A549 (cell line): Measurements from ENCODE around the gene DGKE. TPM values are rescaled to one million over a fixed set of nuclear protein-coding genes. Genes with fewer than 3 reads are reported as not detected.

Experiments used
- ATAC-seq, 2 experiments: fragments of 200-7000 bp in 1 of 2; fragments of >200 bp in 1 of 2; cut with Nextera tagmentation in 1 of 2; cut with Tn5 transposase in 1 of 2; 3 replicates each; pipeline versions ENCODE4 v1.8.0 to v1.9.1; 2018 to 2020; ENCODE audit warnings: mild to moderate bottlenecking in 1 of 2, moderate library complexity in 1 of 2
- CTCF ChIA-PET: fragments of 300-600 bp; sonication (Branson Sonifier 250); formaldehyde crosslinking; extraction: SDS; loops from one replicate; lab custom pipeline; 2021; ENCODE audit warnings: antibody characterized with exemption, inconsistent platforms; lab: Yijun Ruan, JAX
- POLR2A ChIA-PET: fragments of 350-600 bp; formaldehyde crosslinking; extraction: SDS; loops from one replicate; lab custom pipeline; 2021; ENCODE audit warnings: antibody characterized with exemption, inconsistent platforms; lab: Yijun Ruan, JAX
- DNase-seq, 2 experiments: peaks; one replicate each; pipeline versions ENCODE4 v3.0.0 to v3.0.0-alpha.2; 2011 to 2016; ENCODE audit warnings: low read depth in 1 of 2, low spot score in 1 of 2
- FAIRE-seq: peaks from 2 replicates; lab custom pipeline; 2011; peaks lifted over from hg19 to GRCh38; lab: Jason Lieb, UNC
- H3K27ac ChIP-seq, 2 experiments: fragments of >200 bp; sonication (Bioruptor Twin); formaldehyde crosslinking; 3 replicates each; pipeline ENCODE4 v1.5.1; 2016 to 2017
- H3K4me1 ChIP-seq: fragments of >200 bp; sonication (Bioruptor Twin); formaldehyde crosslinking; 3 replicates; pipeline ENCODE4 v1.6.1; 2016
- H3K4me2 ChIP-seq: fragments of >200 bp; sonication (Bioruptor Twin); formaldehyde crosslinking; 3 replicates; pipeline ENCODE4 v1.6.1; 2016
- H3K4me3 ChIP-seq: fragments of >200 bp; sonication (Bioruptor Twin); formaldehyde crosslinking; 3 replicates; pipeline ENCODE4 v1.5.1; 2016
- H3K9me3 ChIP-seq: fragments of >200 bp; sonication (Bioruptor Twin); formaldehyde crosslinking; 3 replicates; pipeline ENCODE4 v1.6.1; 2016
- CBX2 ChIP-seq: fragments of 200-600 bp; sonication (generic); IDR thresholded peaks from 2 replicates; pipeline ENCODE4 v1.6.1; 2016; ENCODE audit warnings: low read depth, mild to moderate bottlenecking, borderline replicate concordance
- CBX8 ChIP-seq: fragments of 200-600 bp; sonication (generic); IDR thresholded peaks from 2 replicates; pipeline ENCODE4 v1.6.1; 2016
- CEBPB ChIP-seq, 2 experiments: fragments of >200 bp in 1 of 2; sonication (Bioruptor Twin) in 1 of 2; formaldehyde crosslinking in 1 of 2; IDR thresholded peaks; 2 replicates each; pipeline ENCODE4 v1.6.1; 2012 to 2016
- CHD2 ChIP-seq: fragments of 150-350 bp; IDR thresholded peaks from 2 replicates; pipeline ENCODE4 v1.6.1; 2014; ENCODE audit warnings: low read length; ENCODE audit not compliant: partially characterized antibody
- CHD4 ChIP-seq: fragments of 200-600 bp; sonication (generic); IDR thresholded peaks from 2 replicates; pipeline ENCODE4 v1.6.1; 2016; ENCODE audit warnings: antibody characterized with exemption, mild to moderate bottlenecking, borderline replicate concordance
- EHF ChIP-seq: fragments of 250-450 bp; sonication (Bioruptor Pico); IDR thresholded peaks from 2 replicates; pipeline ENCODE4 v1.5.0; 2020; ENCODE audit warnings: mild to moderate bottlenecking
- EHMT2 ChIP-seq: fragments of 200-600 bp; sonication (generic); IDR thresholded peaks from 2 replicates; pipeline ENCODE4 v1.6.1; 2016; ENCODE audit warnings: antibody characterized with exemption, low read depth, mild to moderate bottlenecking, moderate library complexity
- ESRRA ChIP-seq: fragments of 150-350 bp; IDR thresholded peaks from 2 replicates; pipeline ENCODE4 v1.6.1; 2014; ENCODE audit warnings: mild to moderate bottlenecking, low read length, borderline replicate concordance
- FOSL2 ChIP-seq, 2 experiments: fragments of 450-650 bp in 1 of 2; fragments of >200 bp in 1 of 2; sonication (Bioruptor Twin) in 1 of 2; formaldehyde crosslinking; IDR thresholded peaks; 2 replicates each; pipeline versions ENCODE4 v1.5.0 to v1.6.1; 2016 to 2020; ENCODE audit warnings: mild to moderate bottlenecking in 1 of 2, moderate library complexity in 1 of 2
- FOXS1 ChIP-seq: fragments of 250-450 bp; sonication (Bioruptor Pico); IDR thresholded peaks from 2 replicates; pipeline ENCODE4 v1.5.0; 2020; ENCODE audit warnings: mild to moderate bottlenecking, moderate library complexity
- HDAC2 ChIP-seq: fragments of 200-600 bp; sonication (generic); IDR thresholded peaks from 2 replicates; pipeline ENCODE4 v1.6.1; 2016
- HEYL ChIP-seq: fragments of 250-450 bp; sonication (Bioruptor Pico); IDR thresholded peaks from 2 replicates; pipeline ENCODE4 v1.8.0; 2021; ENCODE audit warnings: mild to moderate bottlenecking, moderate library complexity
- HOXB13 ChIP-seq: fragments of 250-450 bp; sonication (Bioruptor Pico); IDR thresholded peaks from 2 replicates; pipeline ENCODE4 v1.5.0; 2020; ENCODE audit warnings: low read depth, mild to moderate bottlenecking, moderate library complexity
- HOXB5 ChIP-seq: fragments of 250-450 bp; sonication (Bioruptor Pico); IDR thresholded peaks from 2 replicates; pipeline ENCODE4 v1.5.0; 2020; ENCODE audit warnings: mild to moderate bottlenecking, moderate library complexity
- JUN ChIP-seq, 2 experiments: fragments of >200 bp; sonication (Bioruptor Twin); formaldehyde crosslinking; IDR thresholded peaks; 2 replicates in 1 of 2; 3 replicates in 1 of 2; pipeline ENCODE4 v1.6.1; 2016 to 2017
- JUNB ChIP-seq: fragments of >200 bp; sonication (Bioruptor Twin); formaldehyde crosslinking; IDR thresholded peaks from 2 replicates; pipeline ENCODE4 v1.6.1; 2016
- MAZ ChIP-seq: fragments of 150-350 bp; IDR thresholded peaks from 2 replicates; pipeline ENCODE4 v1.6.1; 2014; ENCODE audit warnings: antibody characterized with exemption, low read depth, low read length, borderline replicate concordance
- MYC ChIP-seq: IDR thresholded peaks from 2 replicates; pipeline ENCODE4 v1.6.1; 2012; ENCODE audit warnings: mild to moderate bottlenecking, inconsistent platforms, low read length, improper control_type of control experiment, borderline replicate concordance
- NR3C1 ChIP-seq: fragments of >200 bp; sonication (Bioruptor Twin); formaldehyde crosslinking; IDR thresholded peaks from 3 replicates; pipeline ENCODE4 v1.6.1; 2017
- POLR2A ChIP-seq: IDR thresholded peaks from 2 replicates; pipeline ENCODE4 v1.6.1; 2012; ENCODE audit warnings: mild to moderate bottlenecking, low read length
- POLR2AphosphoS2 ChIP-seq: conservative IDR thresholded peaks from 2 replicates; pipeline ENCODE4 v1.6.1; 2012; ENCODE audit warnings: low read length, improper control_type of control experiment, inconsistent platforms
- RAD21 ChIP-seq, 2 experiments: fragments of >200 bp in 1 of 2; sonication (Bioruptor Twin) in 1 of 2; formaldehyde crosslinking in 1 of 2; IDR thresholded peaks in 1 of 2; conservative IDR thresholded peaks in 1 of 2; 2 replicates in 1 of 2; 3 replicates in 1 of 2; pipeline ENCODE4 v1.6.1; 2012 to 2018; ENCODE audit warnings: inconsistent platforms in 1 of 2
- RARB ChIP-seq: fragments of 250-450 bp; sonication (Bioruptor Pico); IDR thresholded peaks from 2 replicates; pipeline ENCODE4 v1.8.0; 2021; ENCODE audit warnings: mild to moderate bottlenecking, moderate library complexity
- RNF2 ChIP-seq: fragments of 200-600 bp; sonication (generic); IDR thresholded peaks from 2 replicates; pipeline ENCODE4 v1.6.1; 2016; ENCODE audit warnings: low read depth, mild to moderate bottlenecking, antibody characterized with exemption, moderate library complexity, borderline replicate concordance
- SMC3 ChIP-seq: fragments of >200 bp; sonication (Bioruptor Twin); formaldehyde crosslinking; IDR thresholded peaks from 3 replicates; pipeline ENCODE4 v1.6.1; 2018; ENCODE audit warnings: inconsistent platforms
- SREBF2 ChIP-seq: fragments of 450-650 bp; IDR thresholded peaks from 2 replicates; pipeline ENCODE4 v1.6.1; 2014; ENCODE audit warnings: mild to moderate bottlenecking, moderate library complexity
- TFCP2L1 ChIP-seq: fragments of 250-450 bp; sonication (Bioruptor Pico); IDR thresholded peaks from 2 replicates; pipeline ENCODE4 v1.5.0; 2021; ENCODE audit warnings: mild to moderate bottlenecking
- ZC3H11A ChIP-seq: fragments of 450-650 bp; IDR thresholded peaks from 2 replicates; pipeline ENCODE4 v1.6.1; 2014; ENCODE audit warnings: antibody characterized with exemption, mild to moderate bottlenecking
- ZFP36 ChIP-seq: fragments of 450-650 bp; IDR thresholded peaks from 2 replicates; pipeline ENCODE4 v1.6.1; 2014; ENCODE audit warnings: borderline replicate concordance; ENCODE audit not compliant: partially characterized antibody
- ZNF302 ChIP-seq: fragments of 250-450 bp; sonication (Bioruptor Pico); IDR thresholded peaks from 2 replicates; pipeline ENCODE4 v1.9.0; 2021; ENCODE audit warnings: inconsistent platforms, mild to moderate bottlenecking, moderate library complexity
- ZSCAN20 ChIP-seq: fragments of 250-450 bp; sonication (Bioruptor Pico); IDR thresholded peaks from 2 replicates; pipeline ENCODE4 v1.8.0; 2022; ENCODE audit warnings: mild to moderate bottlenecking, moderate library complexity
- WGBS: methylation state at CpG from one replicate; pipeline ENCODE4 v1.1.6; 2017; ENCODE audit errors: missing lambda C conversion rate; 5-methylcytosine and 5-hydroxymethylcytosine counted together
- polyA plus RNA-seq, 4 experiments: library from polyadenylated mRNA; depleted of rRNA in 3 of 4; stranded (reverse); fragments of >200 nt; fragmentation: RNase III in 1 of 4; extraction: RNeasy Plus Mini Kit Qiagen cat#74134 plus additional on column Dnase treatment in 1 of 4; gene quantifications; 2 replicates in 3 of 4; 3 replicates in 1 of 4; pipeline ENCODE4 v1.2.3, GENCODE V29; 2011 to 2017
- TF ChIP-seq, protein P1 (sequence below): IDR thresholded peaks from 2 replicates; pipeline ENCODE4 v1.6.1; 2012
- TF ChIP-seq, protein P2 (sequence below): fragments of 200-600 bp; sonication (generic); IDR thresholded peaks from 2 replicates; pipeline ENCODE4 v1.6.1; 2016; ENCODE audit warnings: antibody characterized with exemption, mild to moderate bottlenecking, moderate library complexity
- TF ChIP-seq, protein P3 (sequence below): IDR thresholded peaks from 2 replicates; pipeline ENCODE4 v1.6.1; 2012
- TF ChIP-seq, protein P4 (sequence below): fragments of >200 bp; sonication (Bioruptor Twin); formaldehyde crosslinking; IDR thresholded peaks from 3 replicates; pipeline ENCODE4 v1.6.1; 2016

Gene DGKE
- polyA plus RNA-seq, 2 of the 4 experiments (the other 2 are of a cell fraction) = 3.4 to 4.6 TPM

DNA sequence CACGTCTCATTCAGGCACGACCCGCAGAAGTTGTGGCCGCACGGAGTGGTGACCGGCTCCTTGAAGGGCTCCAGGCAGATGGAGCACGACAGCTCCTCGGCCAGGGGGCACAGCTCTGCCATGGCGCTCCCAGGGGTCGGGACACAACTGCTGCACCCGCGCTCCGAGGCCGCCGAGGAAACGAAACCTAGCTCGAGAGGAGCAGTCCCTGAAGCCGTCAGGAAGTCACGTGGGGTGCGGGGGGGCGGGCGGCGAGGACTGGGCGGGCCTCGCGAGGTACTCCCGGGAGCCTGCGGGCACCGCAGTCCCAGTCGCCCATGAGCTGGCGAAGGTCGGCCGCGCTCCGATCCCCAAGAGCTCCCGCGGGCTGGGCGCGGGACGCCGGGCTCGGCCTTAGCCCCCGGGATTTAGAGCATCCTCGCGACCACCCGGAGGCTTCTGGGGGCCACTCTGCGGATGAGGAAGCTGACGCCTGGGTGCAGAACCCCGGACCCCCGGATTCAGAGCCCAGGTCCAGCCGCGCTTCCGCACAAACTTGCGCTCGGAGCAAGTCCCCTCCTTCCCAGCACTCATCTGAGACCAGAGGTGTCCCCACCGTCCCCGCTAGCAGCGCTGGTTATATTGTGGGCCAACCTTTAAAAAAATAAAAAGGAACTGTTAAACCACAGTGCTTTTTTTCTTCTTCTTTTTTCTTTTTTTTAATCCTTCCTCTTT, 80.1 kb downstream of the DGKE start, which contains the start of gene TRIM25:
TRIM25 (minus strand) TSS at position 183 of the 714 bp plus-strand sequence; CDS start at position 122, 61 bp downstream.
- Histone ChIP-seq H3K4me3 (peak within 1 kb of the TSS; percentile 63), H3K9me3 (peaks cover 14% of the 10 kb centered on the region; the same call in 2 of the 3 replicates), H3K4me2 (peak within 1 kb of the TSS; percentile 90), H3K4me1 (peaks cover 42% of the 10 kb centered on the region), H3K27ac (peak within 1 kb of the TSS; percentile 93 to 94)
- ATAC-seq (peak; percentile 78 to 91), DNase-seq (peak; percentile 93 to 98), FAIRE-seq (no peak)
- CTCF ChIA-PET = interaction anchor here (0.9 to 1.9 kb wide), 6 partner anchors 9 to 95 kb away, joined by 4 to 10 read pairs (median 5); no protein-coding TSS in a partner anchor
- WGBS = 2% methylated on average over 25 of the region's 58 CpGs
- POLR2A ChIA-PET = interaction anchor here (0.6 to 1.7 kb wide), 36 partner anchors 9 to 1676 kb away, joined by 3 to 34 read pairs (median 4); partner anchors contain the start of genes C17orf67, DGKE, NOG and SCPEP1
- no peak for TF ChIP-seq ZNF302 (CRISPR knock-in tag)
- TF ChIP-seq FOXS1 = no peak
- TF ChIP-seq HEYL (CRISPR knock-in tag) = no peak
- TF ChIP-seq ZSCAN20 (CRISPR knock-in tag) = no peak
- 0 out of 5 replicates have a peak, but pooled peaks of 1 of the 2 experiments have one; percentile 22 for TF ChIP-seq RAD21 (conservative IDR thresholded peaks at IDR 0.05 in 1 of 2, IDR thresholded peaks at IDR 0.05 in 1 of 2)
- no peak for TF ChIP-seq EHMT2
- TF ChIP-seq HOXB13 = no peak
- no peak for TF ChIP-seq CBX8
- TF ChIP-seq JUN (IDR thresholded peaks at IDR 0.05) = peak; percentile 93 to 99
- TF ChIP-seq POLR2AphosphoS2 = no peak
- TF ChIP-seq ESRRA = no peak
- TF ChIP-seq ZC3H11A = no peak
- TF ChIP-seq RARB (CRISPR knock-in tag) = no peak
- no peak for TF ChIP-seq NR3C1
- TF ChIP-seq RNF2 = peak; percentile 30; the same call in 1 of the 2 replicates
- TF ChIP-seq, protein P1, sequence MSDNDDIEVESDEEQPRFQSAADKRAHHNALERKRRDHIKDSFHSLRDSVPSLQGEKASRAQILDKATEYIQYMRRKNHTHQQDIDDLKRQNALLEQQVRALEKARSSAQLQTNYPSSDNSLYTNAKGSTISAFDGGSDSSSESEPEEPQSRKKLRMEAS = peak; percentile 83
- no peak for TF ChIP-seq EHF (CRISPR knock-in tag)
- peak; percentile 74; the same call in 1 of the 2 replicates for TF ChIP-seq MAZ
- no peak for TF ChIP-seq ZFP36
- TF ChIP-seq SREBF2 = no peak
- TF ChIP-seq TFCP2L1 = peak; percentile 84
- no peak for TF ChIP-seq JUNB
- peak; percentile 98 for TF ChIP-seq POLR2A
- TF ChIP-seq, protein P2, sequence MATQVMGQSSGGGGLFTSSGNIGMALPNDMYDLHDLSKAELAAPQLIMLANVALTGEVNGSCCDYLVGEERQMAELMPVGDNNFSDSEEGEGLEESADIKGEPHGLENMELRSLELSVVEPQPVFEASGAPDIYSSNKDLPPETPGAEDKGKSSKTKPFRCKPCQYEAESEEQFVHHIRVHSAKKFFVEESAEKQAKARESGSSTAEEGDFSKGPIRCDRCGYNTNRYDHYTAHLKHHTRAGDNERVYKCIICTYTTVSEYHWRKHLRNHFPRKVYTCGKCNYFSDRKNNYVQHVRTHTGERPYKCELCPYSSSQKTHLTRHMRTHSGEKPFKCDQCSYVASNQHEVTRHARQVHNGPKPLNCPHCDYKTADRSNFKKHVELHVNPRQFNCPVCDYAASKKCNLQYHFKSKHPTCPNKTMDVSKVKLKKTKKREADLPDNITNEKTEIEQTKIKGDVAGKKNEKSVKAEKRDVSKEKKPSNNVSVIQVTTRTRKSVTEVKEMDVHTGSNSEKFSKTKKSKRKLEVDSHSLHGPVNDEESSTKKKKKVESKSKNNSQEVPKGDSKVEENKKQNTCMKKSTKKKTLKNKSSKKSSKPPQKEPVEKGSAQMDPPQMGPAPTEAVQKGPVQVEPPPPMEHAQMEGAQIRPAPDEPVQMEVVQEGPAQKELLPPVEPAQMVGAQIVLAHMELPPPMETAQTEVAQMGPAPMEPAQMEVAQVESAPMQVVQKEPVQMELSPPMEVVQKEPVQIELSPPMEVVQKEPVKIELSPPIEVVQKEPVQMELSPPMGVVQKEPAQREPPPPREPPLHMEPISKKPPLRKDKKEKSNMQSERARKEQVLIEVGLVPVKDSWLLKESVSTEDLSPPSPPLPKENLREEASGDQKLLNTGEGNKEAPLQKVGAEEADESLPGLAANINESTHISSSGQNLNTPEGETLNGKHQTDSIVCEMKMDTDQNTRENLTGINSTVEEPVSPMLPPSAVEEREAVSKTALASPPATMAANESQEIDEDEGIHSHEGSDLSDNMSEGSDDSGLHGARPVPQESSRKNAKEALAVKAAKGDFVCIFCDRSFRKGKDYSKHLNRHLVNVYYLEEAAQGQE = peak; percentile 65
- peak; percentile 85; the same call in 1 of the 2 replicates for TF ChIP-seq MYC
- TF ChIP-seq, protein P3, sequence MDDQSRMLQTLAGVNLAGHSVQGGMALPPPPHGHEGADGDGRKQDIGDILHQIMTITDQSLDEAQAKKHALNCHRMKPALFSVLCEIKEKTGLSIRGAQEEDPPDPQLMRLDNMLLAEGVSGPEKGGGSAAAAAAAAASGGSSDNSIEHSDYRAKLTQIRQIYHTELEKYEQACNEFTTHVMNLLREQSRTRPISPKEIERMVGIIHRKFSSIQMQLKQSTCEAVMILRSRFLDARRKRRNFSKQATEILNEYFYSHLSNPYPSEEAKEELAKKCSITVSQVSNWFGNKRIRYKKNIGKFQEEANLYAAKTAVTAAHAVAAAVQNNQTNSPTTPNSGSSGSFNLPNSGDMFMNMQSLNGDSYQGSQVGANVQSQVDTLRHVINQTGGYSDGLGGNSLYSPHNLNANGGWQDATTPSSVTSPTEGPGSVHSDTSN = peak; percentile 10; the same call in 1 of the 2 replicates
- peak; percentile 82 for TF ChIP-seq CHD2
- TF ChIP-seq HDAC2 = no peak
- no peak for TF ChIP-seq CHD4
- no peak for TF ChIP-seq HOXB5 (CRISPR knock-in tag)
- no peak for TF ChIP-seq CBX2
- no peak for TF ChIP-seq FOSL2 (IDR thresholded peaks at IDR 0.05)
- peak; percentile 47; the same call in 1 of the 2 replicates for TF ChIP-seq FOSL2 (CRISPR knock-in tag; IDR thresholded peaks at IDR 0.05)
- no peak for TF ChIP-seq SMC3
- no peak for TF ChIP-seq CEBPB (IDR thresholded peaks at IDR 0.05)
- TF ChIP-seq, protein P4, sequence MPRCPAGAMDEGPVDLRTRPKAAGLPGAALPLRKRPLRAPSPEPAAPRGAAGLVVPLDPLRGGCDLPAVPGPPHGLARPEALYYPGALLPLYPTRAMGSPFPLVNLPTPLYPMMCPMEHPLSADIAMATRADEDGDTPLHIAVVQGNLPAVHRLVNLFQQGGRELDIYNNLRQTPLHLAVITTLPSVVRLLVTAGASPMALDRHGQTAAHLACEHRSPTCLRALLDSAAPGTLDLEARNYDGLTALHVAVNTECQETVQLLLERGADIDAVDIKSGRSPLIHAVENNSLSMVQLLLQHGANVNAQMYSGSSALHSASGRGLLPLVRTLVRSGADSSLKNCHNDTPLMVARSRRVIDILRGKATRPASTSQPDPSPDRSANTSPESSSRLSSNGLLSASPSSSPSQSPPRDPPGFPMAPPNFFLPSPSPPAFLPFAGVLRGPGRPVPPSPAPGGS = peak; percentile 99
